HEK293T (cell line): ENCODE measurements around the gene SRGAP1.
"Not testable (repeated sequence)": the region's sequence is repeated elsewhere in the genome, so short reads cannot be mapped to it uniquely, and the experiment has no call there.

Experiments
- CTCF ChIA-PET: fragments of 350-600 bp; formaldehyde crosslinking; extraction: SDS; loops from one replicate; lab custom pipeline; 2021; ENCODE audit warnings: antibody characterized with exemption, inconsistent platforms; lab: Yijun Ruan, JAX
- POLR2A ChIA-PET: fragments of 350-600 bp; formaldehyde crosslinking; extraction: SDS; loops from one replicate; lab custom pipeline; 2020; ENCODE audit warnings: antibody characterized with exemption, inconsistent platforms; lab: Yijun Ruan, JAX
- DNase-seq: peaks from one replicate; pipeline ENCODE4 v3.0.0; 2012; ENCODE audit warnings: mixed read lengths; ENCODE audit errors: extremely low spot score
- ARNT ChIP-seq: fragments of 450-650 bp; IDR thresholded peaks from 2 replicates; pipeline ENCODE4 v1.6.1; 2017; ENCODE audit warnings: mild to moderate bottlenecking
- BHLHE40 ChIP-seq: fragments of 450-650 bp; IDR thresholded peaks from 2 replicates; pipeline ENCODE4 v1.6.1; 2016; ENCODE audit warnings: mild to moderate bottlenecking, moderate library complexity, borderline replicate concordance
- CTBP1 ChIP-seq: fragments of 450-650 bp; IDR thresholded peaks from 2 replicates; pipeline ENCODE4 v1.6.1; 2016; ENCODE audit warnings: borderline replicate concordance
- ELF4 ChIP-seq: fragments of 450-650 bp; IDR thresholded peaks from 2 replicates; pipeline ENCODE4 v1.6.1; 2017; ENCODE audit warnings: antibody characterized with exemption
- FOXA1 ChIP-seq: fragments of 450-650 bp; IDR thresholded peaks from 2 replicates; pipeline ENCODE4 v1.6.1; 2016; ENCODE audit warnings: mild to moderate bottlenecking
- FOXK2 ChIP-seq: fragments of 450-650 bp; IDR thresholded peaks from 2 replicates; pipeline ENCODE4 v1.6.1; 2016; ENCODE audit warnings: mild to moderate bottlenecking
- FOXM1 ChIP-seq: fragments of 450-650 bp; IDR thresholded peaks from 2 replicates; pipeline ENCODE4 v1.6.1; 2017; ENCODE audit warnings: mild to moderate bottlenecking, borderline replicate concordance
- HDGF ChIP-seq: fragments of 450-650 bp; IDR thresholded peaks from 2 replicates; pipeline ENCODE4 v1.6.1; 2017; ENCODE audit warnings: antibody characterized with exemption, borderline replicate concordance
- L3MBTL2 ChIP-seq: fragments of 450-650 bp; conservative IDR thresholded peaks from 2 replicates; pipeline ENCODE4 v1.6.1; 2016; ENCODE audit warnings: mild to moderate bottlenecking
- LEF1 ChIP-seq: fragments of 450-650 bp; IDR thresholded peaks from 2 replicates; pipeline ENCODE4 v1.6.1; 2017; ENCODE audit warnings: mild to moderate bottlenecking, borderline replicate concordance
- NFRKB ChIP-seq: fragments of 450-650 bp; IDR thresholded peaks from 2 replicates; pipeline ENCODE4 v1.6.1; 2016; ENCODE audit warnings: mild to moderate bottlenecking, moderate library complexity
- SP1 ChIP-seq: fragments of 450-650 bp; IDR thresholded peaks from 2 replicates; pipeline ENCODE4 v1.6.1; 2017
- SUZ12 ChIP-seq: fragments of 450-650 bp; IDR thresholded peaks from 2 replicates; pipeline ENCODE4 v1.6.1; 2016; ENCODE audit warnings: mild to moderate bottlenecking
- TARDBP ChIP-seq: fragments of 450-650 bp; IDR thresholded peaks from 2 replicates; pipeline ENCODE4 v1.6.1; 2016
- ZNF384 ChIP-seq: fragments of 450-650 bp; IDR thresholded peaks from 2 replicates; pipeline ENCODE4 v1.6.1; 2016
- TF ChIP-seq, protein P1 (sequence below): fragments of 450-650 bp; IDR thresholded peaks from 2 replicates; pipeline ENCODE4 v1.6.1; 2016

The SRGAP1 gene

DNA sequence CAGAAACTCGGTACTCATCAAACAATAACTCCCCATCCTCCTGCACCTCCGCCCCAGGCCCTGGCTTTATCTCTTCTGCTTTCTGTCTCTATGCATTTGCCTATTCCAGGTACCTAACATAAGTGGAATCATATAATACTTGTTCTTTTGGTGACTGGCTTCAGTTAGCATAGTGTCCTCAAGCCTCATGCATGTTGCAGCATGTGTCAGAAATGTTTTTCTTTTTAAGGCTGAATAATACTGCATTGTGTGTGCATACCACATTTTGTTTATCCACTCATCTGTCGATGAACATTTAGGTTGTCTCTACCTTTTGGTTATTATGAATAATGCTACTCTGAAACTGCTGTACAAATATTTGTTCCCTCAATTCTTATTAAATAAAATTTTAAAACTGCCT lies 260.5 kb downstream of the SRGAP1 start:
- no peak for DNase-seq

GRCh38 chr12:64107776-64108175 lies 263.3 kb downstream of the SRGAP1 start:
- ChIA-PET POLR2A (no interaction called here), CTCF (no interaction called here)
- TF ChIP-seq ARNT (no peak), SP1 (no peak), FOXM1 (no peak), LEF1 (no peak), FOXK2 (no peak), ZNF384 (no peak), CTBP1 (no peak), BHLHE40 (no peak), HDGF (no peak), FOXA1 (no peak), NFRKB (no peak), ELF4 (no peak), TARDBP (no peak), L3MBTL2 (no peak)
- TF ChIP-seq, protein P1, sequence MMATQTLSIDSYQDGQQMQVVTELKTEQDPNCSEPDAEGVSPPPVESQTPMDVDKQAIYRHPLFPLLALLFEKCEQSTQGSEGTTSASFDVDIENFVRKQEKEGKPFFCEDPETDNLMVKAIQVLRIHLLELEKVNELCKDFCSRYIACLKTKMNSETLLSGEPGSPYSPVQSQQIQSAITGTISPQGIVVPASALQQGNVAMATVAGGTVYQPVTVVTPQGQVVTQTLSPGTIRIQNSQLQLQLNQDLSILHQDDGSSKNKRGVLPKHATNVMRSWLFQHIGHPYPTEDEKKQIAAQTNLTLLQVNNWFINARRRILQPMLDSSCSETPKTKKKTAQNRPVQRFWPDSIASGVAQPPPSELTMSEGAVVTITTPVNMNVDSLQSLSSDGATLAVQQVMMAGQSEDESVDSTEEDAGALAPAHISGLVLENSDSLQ: no peak
- no peak for DNase-seq

More for the DNA sequence above, 260.5 kb downstream of the SRGAP1 start:
- ChIA-PET CTCF (no interaction called here), POLR2A (no interaction called here)
- TF ChIP-seq SP1 (no peak), ZNF384 (no peak), TARDBP (no peak), ARNT (no peak), ELF4 (no peak), NFRKB (no peak), FOXM1 (no peak), FOXA1 (no peak), FOXK2 (no peak), CTBP1 (no peak), HDGF (no peak), L3MBTL2 (no peak), SUZ12 (no peak), LEF1 (no peak)
- TF ChIP-seq, protein P1: no peak

- CTCF ChIA-PET: no interaction called here
- POLR2A ChIA-PET: no interaction called here
- no peak for TF ChIP-seq NFRKB
- no peak for DNase-seq
Measured at GRCh38 chr12:64109706-64110105, 265.2 kb downstream of the SRGAP1 start.

DNA sequence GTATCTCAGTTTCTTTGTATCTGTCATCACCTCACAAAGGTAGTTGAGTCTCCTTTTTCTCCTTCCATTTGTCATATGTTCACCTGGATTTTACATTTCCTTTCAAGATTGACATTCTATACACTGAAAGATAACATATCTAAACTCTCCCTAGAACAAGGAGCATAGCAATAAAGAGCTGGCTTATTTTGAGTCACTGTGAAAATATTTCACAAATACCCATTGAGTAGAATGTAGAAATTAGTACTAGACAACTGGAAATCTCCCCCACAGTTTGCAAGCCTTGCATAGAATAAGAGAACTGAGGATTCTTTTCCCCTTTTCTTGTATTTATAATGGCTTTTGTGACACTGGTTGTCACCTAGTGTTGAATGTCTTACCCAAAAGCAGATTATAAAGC lies 266.4 kb downstream of the SRGAP1 start:
- ChIA-PET POLR2A (no interaction called here), CTCF (no interaction called here)
- TF ChIP-seq FOXA1: no peak
- no peak for TF ChIP-seq SP1
- no peak for TF ChIP-seq SUZ12
- TF ChIP-seq NFRKB: no peak
- TF ChIP-seq, protein P1: no peak
- TF ChIP-seq ZNF384: no peak
- TF ChIP-seq L3MBTL2: no peak
- no peak for TF ChIP-seq FOXM1
- TF ChIP-seq ELF4: no peak
- DNase-seq: no peak

DNA sequence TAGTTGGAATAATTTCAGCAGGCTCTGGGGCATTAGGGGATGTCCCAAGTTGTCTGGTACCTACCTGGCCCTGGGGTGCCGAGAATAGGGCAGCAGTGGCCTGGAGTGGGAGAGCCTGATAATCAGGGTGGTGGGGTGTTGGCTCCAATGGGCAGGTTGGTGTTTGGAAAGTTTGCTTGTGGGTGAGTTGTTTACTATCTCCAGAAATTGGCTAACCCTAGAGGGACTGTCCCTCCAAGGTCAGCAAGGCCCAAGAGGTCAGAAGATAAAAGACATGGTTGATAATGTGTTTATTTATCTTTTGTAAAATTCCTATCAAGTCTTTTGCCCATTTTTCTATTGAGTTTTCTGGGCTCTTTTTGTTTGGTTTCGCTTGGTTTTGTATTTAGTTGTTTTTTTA lies 272.5 kb downstream of the SRGAP1 start:
- no peak for TF ChIP-seq SUZ12
- TF ChIP-seq TARDBP: no peak
- no peak for TF ChIP-seq LEF1
- no peak for TF ChIP-seq HDGF
- TF ChIP-seq ARNT: no peak
- TF ChIP-seq, protein P1: no peak
- no peak for TF ChIP-seq FOXM1
- ChIA-PET CTCF (no interaction called here), POLR2A (no interaction called here)
- no peak for DNase-seq

DNA sequence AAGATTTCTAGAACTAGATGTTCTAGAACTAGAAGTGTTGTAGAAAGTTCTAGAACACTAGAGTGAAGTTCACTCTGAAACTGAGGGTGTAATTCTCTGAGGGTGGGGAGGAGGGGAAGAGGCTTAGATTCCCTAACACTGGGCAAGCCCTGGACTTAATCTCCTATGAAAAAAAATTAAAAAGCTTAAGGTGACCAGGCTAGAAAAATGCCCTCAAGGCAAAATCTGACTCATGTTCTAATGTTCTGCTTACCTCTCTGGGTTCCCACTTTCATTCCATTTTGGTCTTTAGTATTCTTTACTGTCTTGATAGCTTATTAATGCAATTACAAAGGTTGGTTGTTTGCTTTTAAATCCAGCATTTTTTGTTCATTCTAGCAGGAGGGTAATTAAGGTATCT lies 276.1 kb downstream of the SRGAP1 start:
- ChIA-PET POLR2A (no interaction called here), CTCF (interaction anchor here (0.6 kb wide), 1 partner anchor 23 kb away, joined by 3 read pairs; no protein-coding TSS in a partner anchor)
- no peak for DNase-seq
- TF ChIP-seq ARNT: no peak

GRCh38 chr12:64121086-64121485 lies 276.6 kb downstream of the SRGAP1 start:
- POLR2A ChIA-PET, CTCF ChIA-PET, DNase-seq: not testable (repeated sequence)
